Bronchial epithelial cell (primary cell): ENCODE measurements around the gene CDH13. TPM values are rescaled to one million over a fixed set of nuclear protein-coding genes. Genes with fewer than 3 reads are reported as not detected.

Experiments
- DNase-seq: peaks from one replicate; pipeline ENCODE4 v3.0.0-alpha.2; 2010; ENCODE audit warnings: low read depth
- FAIRE-seq: peaks from 2 replicates; lab custom pipeline; 2011; peaks lifted over from hg19 to GRCh38; lab: Jason Lieb, UNC
- H3K27me3 ChIP-seq: 2 replicates; pipeline ENCODE4 v1.5.1; 2011; ENCODE audit warnings: low read length; ENCODE audit not compliant: control insufficient read depth, insufficient read depth
- H3K36me3 ChIP-seq: 2 replicates; pipeline ENCODE4 v1.5.1; 2011; ENCODE audit warnings: low read length; ENCODE audit not compliant: control insufficient read depth, insufficient read depth
- H3K4me3 ChIP-seq: 2 replicates; pipeline ENCODE4 v1.5.1; 2011; ENCODE audit warnings: mild to moderate bottlenecking, low read depth, low read length, control low read depth
- CTCF ChIP-seq: IDR thresholded peaks from 2 replicates; pipeline ENCODE4 v1.5.1; 2011; ENCODE audit warnings: mild to moderate bottlenecking, moderate library complexity, low read length, control low read depth, inconsistent platforms; ENCODE audit not compliant: insufficient read depth, severe bottlenecking
- total RNA-seq: library from RNA; depleted of rRNA; stranded (reverse); fragments of >200 nt; gene quantifications from 2 replicates; pipeline ENCODE4 v1.2.1, GENCODE V29; 2014

The CDH13 gene
- total RNA-seq, 1 donor from 2014 or later = 31.3 TPM

GRCh38 chr16:82628088-82628423 is 1.3 kb downstream of the CDH13 start:
- no peak for TF ChIP-seq CTCF
- no peak for FAIRE-seq
- peak; percentile 79 for DNase-seq
- Histone ChIP-seq H3K27me3 (peaks cover 2% of the 10 kb centered on the region), H3K4me3 (peak overlapping the region; percentile 60), H3K36me3 (no peaks in the 10 kb centered on the region)

GRCh38 chr16:82628711-82629110 is 1.9 kb downstream of the CDH13 start:
- TF ChIP-seq CTCF = no peak
- Histone ChIP-seq H3K27me3 (peaks cover 2% of the 10 kb centered on the region), H3K36me3 (no peaks in the 10 kb centered on the region), H3K4me3 (no peak overlapping the region)
- peak; percentile 29 for DNase-seq
- FAIRE-seq = no peak

GRCh38 chr16:82629441-82630027 is 2.8 kb downstream of the CDH13 start:
- no peak overlapping the region for H3K4me3 ChIP-seq
- TF ChIP-seq CTCF = no peak
- FAIRE-seq (peak; percentile 7), DNase-seq (peak; percentile 75)
- H3K27me3 ChIP-seq = peaks cover 2% of the 10 kb centered on the region
- H3K36me3 ChIP-seq = no peaks in the 10 kb centered on the region

- FAIRE-seq (no peak), DNase-seq (peak; percentile 53)
- no peaks in the 10 kb centered on the region for H3K27me3 ChIP-seq
- H3K36me3 ChIP-seq = no peaks in the 10 kb centered on the region
- no peak for TF ChIP-seq CTCF
- no peak overlapping the region for H3K4me3 ChIP-seq
Observed at GRCh38 chr16:82630219-82630618, 3.5 kb downstream of the CDH13 start.

GRCh38 chr16:82630688-82631087 is 3.9 kb downstream of the CDH13 start:
- TF ChIP-seq CTCF = peak; percentile 40
- DNase-seq = peak; percentile 50
- H3K27me3 ChIP-seq = no peaks in the 10 kb centered on the region
- no peak for FAIRE-seq
- H3K36me3 ChIP-seq = no peaks in the 10 kb centered on the region
- no peak overlapping the region for H3K4me3 ChIP-seq
